ENCODE results near the gene JPH4. TPM values are rescaled to one million over a fixed set of nuclear protein-coding genes. Genes with fewer than 3 reads are reported as not detected.

JPH4 gene
- polyA plus RNA-seq, 1 of the 3 experiments (the other 2 are of a cell fraction): 8.7 TPM

GRCh38 chr14:23531391-23531790 lies 47.2 kb downstream of the JPH4 start:
- H3K27ac ChIP-seq (ENCODE audit: low read depth in 2 of 2, low read length in 1 of 2): no peak overlapping the region

GRCh38 chr14:23530375-23531055 lies 48.1 kb downstream of the JPH4 start:
- Histone ChIP-seq H3K9me2 (no peaks in the 10 kb centered on the region), H3K4me1 (ENCODE audit: control insufficient read depth in 1 of 2, insufficient read depth in 2 of 2, low read depth in 1 of 2, low read length in 1 of 2) (peaks cover 0 to 4% of the 10 kb centered on the region in 2 experiments; a peak in 1 of 4 replicates), H2AFZ (ENCODE audit: low read depth) (no peak overlapping the region), H3K9ac (no peak overlapping the region), H3K36me3 (replicated peaks in 1 of 2; ENCODE audit: control insufficient read depth in 1 of 2, insufficient read depth in 2 of 2, low read length in 1 of 2) (peaks cover 0 to 22% of the 10 kb centered on the region in 2 experiments), H3K27me3 (ENCODE audit: insufficient read depth) (no peaks in the 10 kb centered on the region), H3K4me3 (ENCODE audit: low read depth in 2 of 2, low read length in 1 of 2) (no peak overlapping the region), H3F3A (replicated peaks; ENCODE audit: insufficient read depth) (no peaks in the 10 kb centered on the region), H3K27ac (ENCODE audit: low read depth in 2 of 2, low read length in 1 of 2) (no peak overlapping the region), H4K20me1 (ENCODE audit: insufficient read depth) (no peaks in the 10 kb centered on the region), H3K9me3 (no peaks in the 10 kb centered on the region), H3K79me2 (ENCODE audit: insufficient read depth) (no peaks in the 10 kb centered on the region), H3K4me2 (no peak overlapping the region)
- ChIA-PET POLR2A (interaction anchor here (1.2 kb wide), 1 partner anchor 12 kb away, joined by 3 read pairs; no protein-coding TSS in a partner anchor), CTCF (interaction anchor here (0.7 to 11.4 kb wide), 6 partner anchors 8 to 970 kb away, joined by 3 to 142 read pairs (median 14); no protein-coding TSS in a partner anchor)
- TF ChIP-seq RCOR1 (IDR thresholded peaks at IDR 0.05; ENCODE audit: low read length): no peak
- no peak for TF ChIP-seq FOSL2 (IDR thresholded peaks at IDR 0.05; ENCODE audit: borderline replicate concordance, low read depth)
- no peak for TF ChIP-seq FOXJ3 (CRISPR knock-in tag; IDR thresholded peaks at IDR 0.05)
- no peak for TF ChIP-seq YY1 (IDR thresholded peaks at IDR 0.05; ENCODE audit: low read depth)
- no peak for TF ChIP-seq NRF1 (IDR thresholded peaks at IDR 0.05; ENCODE audit: low read depth, low read length)
- no peak for TF ChIP-seq RFX5 (IDR thresholded peaks at IDR 0.05; ENCODE audit: low read length)
- no peak for TF ChIP-seq RAD21 (IDR thresholded peaks at IDR 0.05; ENCODE audit: low read length)
- TF ChIP-seq MXI1 (IDR thresholded peaks at IDR 0.05; ENCODE audit: low read depth, low read length): no peak
- TF ChIP-seq TEAD4 (IDR thresholded peaks at IDR 0.05; ENCODE audit: borderline replicate concordance, insufficient read depth): no peak
- TF ChIP-seq EZH2phosphoT487 (IDR thresholded peaks at IDR 0.05; ENCODE audit: borderline replicate concordance, low read depth): no peak
- no peak for TF ChIP-seq IRF3 (IDR thresholded peaks at IDR 0.05; ENCODE audit: low read depth, low read length)
- no peak for TF ChIP-seq ELF1 (IDR thresholded peaks at IDR 0.05)
- 79% methylated on average over 9 of the region's 10 CpGs for WGBS (ENCODE audit: low lambda C conversion rate)
- no peak for DNase-seq

More at GRCh38 chr14:23531391-23531790, 47.2 kb downstream of the JPH4 start:
- Histone ChIP-seq H3K9ac (no peak overlapping the region), H3F3A (replicated peaks; ENCODE audit: insufficient read depth) (no peaks in the 10 kb centered on the region), H3K36me3 (replicated peaks in 1 of 2; ENCODE audit: control insufficient read depth in 1 of 2, insufficient read depth in 2 of 2, low read length in 1 of 2) (peaks cover 0 to 16% of the 10 kb centered on the region in 2 experiments), H2AFZ (ENCODE audit: low read depth) (no peak overlapping the region), H3K9me3 (no peaks in the 10 kb centered on the region), H3K79me2 (ENCODE audit: insufficient read depth) (no peaks in the 10 kb centered on the region), H3K4me3 (ENCODE audit: low read depth in 2 of 2, low read length in 1 of 2) (no peak overlapping the region), H4K20me1 (ENCODE audit: insufficient read depth) (no peaks in the 10 kb centered on the region), H3K9me2 (no peaks in the 10 kb centered on the region), H3K4me1 (ENCODE audit: control insufficient read depth in 1 of 2, insufficient read depth in 2 of 2, low read depth in 1 of 2, low read length in 1 of 2) (peaks cover 0 to 4% of the 10 kb centered on the region in 2 experiments; a peak in 1 of 4 replicates), H3K27me3 (ENCODE audit: insufficient read depth) (no peaks in the 10 kb centered on the region), H3K4me2 (no peak overlapping the region)
- TF ChIP-seq ZBTB33 (IDR thresholded peaks at IDR 0.05; ENCODE audit: borderline replicate concordance, low read depth): no peak
- TF ChIP-seq EP300 (IDR thresholded peaks at IDR 0.05; ENCODE audit: borderline replicate concordance in 1 of 2, low read depth in 1 of 2, low read length in 1 of 2): no peak
- no peak for TF ChIP-seq TAF1 (IDR thresholded peaks at IDR 0.05; ENCODE audit: borderline replicate concordance, low read depth, low read length)
- no peak for TF ChIP-seq MXI1 (IDR thresholded peaks at IDR 0.05; ENCODE audit: low read depth, low read length)
- TF ChIP-seq IRF3 (IDR thresholded peaks at IDR 0.05; ENCODE audit: low read depth, low read length): no peak
- WGBS (ENCODE audit: low lambda C conversion rate): 90% methylated on average over 10 of the region's 12 CpGs
- DNase-seq: no peak
- CTCF ChIA-PET: interaction anchor here (0.7 to 11.4 kb wide), 5 partner anchors 8 to 971 kb away, joined by 3 to 142 read pairs (median 4); no protein-coding TSS in a partner anchor
- POLR2A ChIA-PET: interaction anchor here (1.2 kb wide), 1 partner anchor 13 kb away, joined by 3 read pairs; no protein-coding TSS in a partner anchor
